PFSK-1 (cell line): Measurements from ENCODE around the gene PYGO1.

Experiments
- FOXP2 ChIP-seq: optimal IDR thresholded peaks from 2 replicates; pipeline ENCODE3; 2011; ENCODE audit warnings: borderline replicate concordance, control low read depth, inconsistent platforms; ENCODE audit not compliant: insufficient read depth; ENCODE audit errors: extremely low read length, extremely low read depth
- POLR2AphosphoS5 ChIP-seq: IDR thresholded peaks from 2 replicates; pipeline ENCODE4 v1.6.1; 2012; ENCODE audit warnings: low read depth, mild to moderate bottlenecking, control low read depth, low read length, moderate library complexity
- TAF1 ChIP-seq: IDR thresholded peaks from 2 replicates; pipeline ENCODE4 v1.6.1; 2012; ENCODE audit warnings: low read length, control low read depth, borderline replicate concordance; ENCODE audit not compliant: insufficient read depth

- no peak for TF ChIP-seq POLR2AphosphoS5
- no peak for TF ChIP-seq TAF1
- TF ChIP-seq FOXP2 = no peak
Measured at GRCh38 chr15:55637086-55637485, 48.9 kb upstream of the PYGO1 start.
